ENCODE data around the gene FGGY.

FGGY gene

GRCh38 chr1:59417406-59417805 is 120.5 kb downstream of the FGGY start:
- in situ Hi-C loops (cut with HindIII; ENCODE audit: low sequenced_read_pairs): no loop called here
- no peak for DNase-seq (ENCODE audit: low read depth, low spot score)

GRCh38 chr1:59418363-59419144 is 121.7 kb downstream of the FGGY start:
- TF ChIP-seq, protein P1, sequence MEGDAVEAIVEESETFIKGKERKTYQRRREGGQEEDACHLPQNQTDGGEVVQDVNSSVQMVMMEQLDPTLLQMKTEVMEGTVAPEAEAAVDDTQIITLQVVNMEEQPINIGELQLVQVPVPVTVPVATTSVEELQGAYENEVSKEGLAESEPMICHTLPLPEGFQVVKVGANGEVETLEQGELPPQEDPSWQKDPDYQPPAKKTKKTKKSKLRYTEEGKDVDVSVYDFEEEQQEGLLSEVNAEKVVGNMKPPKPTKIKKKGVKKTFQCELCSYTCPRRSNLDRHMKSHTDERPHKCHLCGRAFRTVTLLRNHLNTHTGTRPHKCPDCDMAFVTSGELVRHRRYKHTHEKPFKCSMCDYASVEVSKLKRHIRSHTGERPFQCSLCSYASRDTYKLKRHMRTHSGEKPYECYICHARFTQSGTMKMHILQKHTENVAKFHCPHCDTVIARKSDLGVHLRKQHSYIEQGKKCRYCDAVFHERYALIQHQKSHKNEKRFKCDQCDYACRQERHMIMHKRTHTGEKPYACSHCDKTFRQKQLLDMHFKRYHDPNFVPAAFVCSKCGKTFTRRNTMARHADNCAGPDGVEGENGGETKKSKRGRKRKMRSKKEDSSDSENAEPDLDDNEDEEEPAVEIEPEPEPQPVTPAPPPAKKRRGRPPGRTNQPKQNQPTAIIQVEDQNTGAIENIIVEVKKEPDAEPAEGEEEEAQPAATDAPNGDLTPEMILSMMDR (IDR thresholded peaks at IDR 0.05; ENCODE audit: low read depth, low read length): no peak
- no peak overlapping the region for H3K4me3 ChIP-seq (ENCODE audit: low read depth, low read length)
- in situ Hi-C loops (cut with HindIII; ENCODE audit: low sequenced_read_pairs): no loop called here
- no peak for DNase-seq (ENCODE audit: low read depth, low spot score)

More at GRCh38 chr1:59417406-59417805, 120.5 kb downstream of the FGGY start:
- TF ChIP-seq, protein P1 (IDR thresholded peaks at IDR 0.05; ENCODE audit: low read depth, low read length): no peak
- no peak overlapping the region for H3K4me3 ChIP-seq (ENCODE audit: low read depth, low read length)

- in situ Hi-C loops (cut with HindIII; ENCODE audit: low sequenced_read_pairs): no loop called here
- TF ChIP-seq, protein P1 (IDR thresholded peaks at IDR 0.05; ENCODE audit: low read depth, low read length): no peak
- H3K4me3 ChIP-seq (ENCODE audit: low read depth, low read length): no peak overlapping the region
- no peak for DNase-seq (ENCODE audit: low read depth, low spot score)
Observed at GRCh38 chr1:59419361-59420140, 122.7 kb downstream of the FGGY start.

- TF ChIP-seq, protein P1 (IDR thresholded peaks at IDR 0.05; ENCODE audit: low read depth, low read length): no peak
- DNase-seq (ENCODE audit: low read depth, low spot score): no peak
- H3K4me3 ChIP-seq (ENCODE audit: low read depth, low read length): no peak overlapping the region
- in situ Hi-C loops (cut with HindIII; ENCODE audit: low sequenced_read_pairs): no loop called here
Observed at GRCh38 chr1:59421232-59421920, 124.5 kb downstream of the FGGY start.

DNA sequence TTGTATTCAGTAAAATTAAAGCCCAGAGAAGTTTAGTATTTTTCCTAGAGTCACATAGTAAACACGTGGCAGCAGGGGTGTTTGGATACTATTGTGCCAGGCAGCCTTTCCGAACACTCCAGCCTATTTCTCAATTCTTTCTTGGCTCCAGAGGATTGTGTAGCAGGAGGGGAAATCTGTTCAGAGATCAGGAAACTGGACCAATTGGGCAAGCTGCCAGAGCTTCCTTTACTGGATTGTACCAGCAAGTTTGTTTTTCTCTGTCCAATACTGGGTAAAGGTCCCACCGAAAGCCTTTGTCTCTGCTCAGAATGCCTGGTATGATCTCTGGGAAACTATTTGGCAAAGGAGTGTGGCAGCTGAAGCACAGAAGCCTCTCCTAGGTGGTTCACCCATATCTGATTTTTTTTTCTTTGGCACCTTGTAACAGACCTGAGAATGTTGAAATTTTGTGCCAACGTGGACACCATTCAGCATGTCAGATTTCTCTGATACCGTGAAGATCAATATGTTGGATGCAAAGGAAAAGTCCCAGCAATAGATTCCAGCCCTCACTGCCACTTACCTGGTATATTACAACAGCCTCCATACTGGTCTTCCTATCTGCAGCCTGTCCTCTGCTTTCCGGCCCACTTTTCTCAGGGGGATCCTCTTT is 126.2 kb downstream of the FGGY start:
- in situ Hi-C loops (cut with HindIII; ENCODE audit: low sequenced_read_pairs): no loop called here
- no peak for DNase-seq (ENCODE audit: low read depth, low spot score)
- H3K4me3 ChIP-seq (ENCODE audit: low read depth, low read length): no peak overlapping the region
- TF ChIP-seq, protein P1 (IDR thresholded peaks at IDR 0.05; ENCODE audit: low read depth, low read length): no peak

- DNase-seq (ENCODE audit: low read depth, low spot score): no peak
- TF ChIP-seq, protein P1 (IDR thresholded peaks at IDR 0.05; ENCODE audit: low read depth, low read length): no peak
- in situ Hi-C loops (cut with HindIII; ENCODE audit: low sequenced_read_pairs): no loop called here
- H3K4me3 ChIP-seq (ENCODE audit: low read depth, low read length): no peak overlapping the region
Observed at GRCh38 chr1:59427155-59427554, 130.3 kb downstream of the FGGY start.
